HEK293T (cell line): ENCODE data around the gene TMEM9B.
"Not testable (repeated sequence)": the region's sequence is repeated elsewhere in the genome, so short reads cannot be mapped to it uniquely, and the experiment has no call there.

ENCODE experiments used
- BHLHE40 ChIP-seq: fragments of 450-650 bp; IDR thresholded peaks from 2 replicates; pipeline ENCODE4 v1.6.1; 2016; ENCODE audit warnings: mild to moderate bottlenecking, moderate library complexity, borderline replicate concordance
- ELF4 ChIP-seq: fragments of 450-650 bp; IDR thresholded peaks from 2 replicates; pipeline ENCODE4 v1.6.1; 2017; ENCODE audit warnings: antibody characterized with exemption
- NFRKB ChIP-seq: fragments of 450-650 bp; IDR thresholded peaks from 2 replicates; pipeline ENCODE4 v1.6.1; 2016; ENCODE audit warnings: mild to moderate bottlenecking, moderate library complexity

GRCh38 chr11:8935789-8936188 is 28.5 kb downstream of the TMEM9B start:
- TF ChIP-seq NFRKB, BHLHE40, ELF4: not testable (repeated sequence)
